Upper lobe of right lung (tissue), 1 donor: ENCODE data around the gene IL3. TPM values are rescaled to one million over a fixed set of nuclear protein-coding genes. Genes with fewer than 3 reads are reported as not detected.

ENCODE experiments used
- ATAC-seq: fragments of 200-7000 bp; cut with Tn5 transposase; one replicate; pipeline ENCODE4 v1.9.1; 2020; ENCODE audit warnings: mild to moderate bottlenecking, moderate library complexity
- DNase-seq: peaks from one replicate; pipeline ENCODE4 v3.0.0-alpha.2; 2020
- H3K27ac ChIP-seq: fragments of 200-600 bp; one replicate; pipeline ENCODE4 v1.8.0; 2022
- H3K27me3 ChIP-seq: fragments of 200-600 bp; one replicate; pipeline ENCODE4 v1.8.0; 2022; ENCODE audit warnings: mild to moderate bottlenecking
- H3K36me3 ChIP-seq: fragments of 200-600 bp; one replicate; pipeline ENCODE4 v1.8.0; 2022
- H3K4me1 ChIP-seq: fragments of 200-600 bp; one replicate; pipeline ENCODE4 v1.8.0; 2022
- H3K4me3 ChIP-seq: fragments of 200-600 bp; one replicate; pipeline ENCODE4 v1.8.0; 2022; ENCODE audit warnings: mild to moderate bottlenecking
- H3K9me3 ChIP-seq: fragments of 200-600 bp; one replicate; pipeline ENCODE4 v1.8.0; 2022
- intact Hi-C: fragments of 100-400 bp; cut with DNase I; formaldehyde crosslinking; loops from one replicate; pipeline ENCODE4 v1.11.0; 2022
- total RNA-seq: library from RNA; stranded (reverse); fragmentation: NEBNext Ultra II Directional; extraction: Animal tissue kit (Norgen Biotek cat#: 25700); gene quantifications from one replicate; pipeline ENCODE4 v1.2.1, GENCODE V29; 2021
- TF ChIP-seq, protein P1 (sequence below): fragments of 200-600 bp; IDR thresholded peaks from one replicate; pipeline ENCODE4 v1.8.0; 2022; ENCODE audit warnings: antibody characterized with exemption
- donor health status: DM: no; HTN: yes; CAD: no; lungs with severe emphysema.

IL3 gene
- total RNA-seq, 1 donor from 2014 or later: not detected

DNA sequence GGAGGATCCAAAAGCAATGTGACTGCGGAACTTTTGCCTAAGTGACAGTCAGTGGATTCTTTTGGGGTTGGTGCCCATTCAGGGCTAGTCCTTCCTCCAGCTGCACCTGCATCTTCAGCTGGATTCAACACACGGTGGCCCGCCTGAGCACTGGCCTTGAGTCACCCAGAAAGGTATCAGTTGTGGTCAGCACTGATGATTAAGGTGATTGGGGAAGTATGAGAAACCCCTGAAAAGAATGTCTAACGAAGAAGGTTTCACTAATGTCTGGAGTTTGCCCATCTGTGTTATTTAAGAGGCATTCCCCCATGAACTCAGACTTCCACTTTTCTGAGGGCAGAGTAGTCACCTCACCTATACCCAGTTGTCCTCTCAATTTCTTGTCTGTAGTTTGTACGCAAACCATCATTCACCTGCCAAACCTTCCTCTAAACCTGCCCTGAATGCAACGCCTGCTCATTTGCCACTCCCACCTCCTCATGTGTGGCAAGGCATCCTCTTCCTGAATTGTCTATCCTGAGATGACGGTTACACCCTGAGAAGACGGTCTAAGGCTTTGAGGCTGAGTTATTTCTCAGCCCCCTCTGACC lies 40.3 kb downstream of the IL3 start:
- H3K9me3 ChIP-seq: no peaks in the 10 kb centered on the region
- intact Hi-C loops: no loop called here
- no peak overlapping the region for H3K4me3 ChIP-seq
- no peak overlapping the region for H3K27ac ChIP-seq
- H3K27me3 ChIP-seq: no peaks in the 10 kb centered on the region
- H3K36me3 ChIP-seq: no peaks in the 10 kb centered on the region
- DNase-seq (no peak), ATAC-seq (no peak)
- TF ChIP-seq, protein P1, sequence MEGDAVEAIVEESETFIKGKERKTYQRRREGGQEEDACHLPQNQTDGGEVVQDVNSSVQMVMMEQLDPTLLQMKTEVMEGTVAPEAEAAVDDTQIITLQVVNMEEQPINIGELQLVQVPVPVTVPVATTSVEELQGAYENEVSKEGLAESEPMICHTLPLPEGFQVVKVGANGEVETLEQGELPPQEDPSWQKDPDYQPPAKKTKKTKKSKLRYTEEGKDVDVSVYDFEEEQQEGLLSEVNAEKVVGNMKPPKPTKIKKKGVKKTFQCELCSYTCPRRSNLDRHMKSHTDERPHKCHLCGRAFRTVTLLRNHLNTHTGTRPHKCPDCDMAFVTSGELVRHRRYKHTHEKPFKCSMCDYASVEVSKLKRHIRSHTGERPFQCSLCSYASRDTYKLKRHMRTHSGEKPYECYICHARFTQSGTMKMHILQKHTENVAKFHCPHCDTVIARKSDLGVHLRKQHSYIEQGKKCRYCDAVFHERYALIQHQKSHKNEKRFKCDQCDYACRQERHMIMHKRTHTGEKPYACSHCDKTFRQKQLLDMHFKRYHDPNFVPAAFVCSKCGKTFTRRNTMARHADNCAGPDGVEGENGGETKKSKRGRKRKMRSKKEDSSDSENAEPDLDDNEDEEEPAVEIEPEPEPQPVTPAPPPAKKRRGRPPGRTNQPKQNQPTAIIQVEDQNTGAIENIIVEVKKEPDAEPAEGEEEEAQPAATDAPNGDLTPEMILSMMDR: no peak
- H3K4me1 ChIP-seq: peaks cover 19% of the 10 kb centered on the region

DNA sequence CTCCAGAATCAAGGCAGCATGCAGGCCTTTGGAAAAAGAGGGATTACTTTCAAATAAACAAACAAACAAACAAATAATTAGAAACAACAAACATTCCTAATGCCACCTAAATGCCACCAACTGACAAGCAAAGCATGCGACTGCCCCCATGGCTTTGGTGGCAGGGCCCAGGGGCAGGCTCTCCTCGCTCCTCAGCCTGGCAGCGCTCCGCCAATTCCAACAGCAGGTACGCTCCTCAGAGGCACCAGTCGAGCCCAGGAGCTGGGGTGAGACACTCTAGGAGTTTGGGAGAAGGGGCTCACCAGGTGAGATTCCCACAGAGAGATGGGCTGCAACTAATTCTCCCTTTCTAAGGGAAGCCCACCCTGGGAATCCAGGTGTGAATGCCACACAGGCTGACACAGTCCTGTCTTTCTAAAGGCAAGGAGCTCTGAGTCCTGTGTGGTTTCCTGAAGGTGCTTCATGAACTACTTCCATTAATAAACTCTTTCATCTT lies 41.0 kb downstream of the IL3 start:
- H3K4me1 ChIP-seq: peaks cover 18% of the 10 kb centered on the region
- DNase-seq (no peak), ATAC-seq (no peak)
- H3K4me3 ChIP-seq: no peak overlapping the region
- TF ChIP-seq, protein P1: no peak
- no peaks in the 10 kb centered on the region for H3K9me3 ChIP-seq
- intact Hi-C loops: no loop called here
- H3K27ac ChIP-seq: no peak overlapping the region
- no peaks in the 10 kb centered on the region for H3K36me3 ChIP-seq
- no peaks in the 10 kb centered on the region for H3K27me3 ChIP-seq

DNA sequence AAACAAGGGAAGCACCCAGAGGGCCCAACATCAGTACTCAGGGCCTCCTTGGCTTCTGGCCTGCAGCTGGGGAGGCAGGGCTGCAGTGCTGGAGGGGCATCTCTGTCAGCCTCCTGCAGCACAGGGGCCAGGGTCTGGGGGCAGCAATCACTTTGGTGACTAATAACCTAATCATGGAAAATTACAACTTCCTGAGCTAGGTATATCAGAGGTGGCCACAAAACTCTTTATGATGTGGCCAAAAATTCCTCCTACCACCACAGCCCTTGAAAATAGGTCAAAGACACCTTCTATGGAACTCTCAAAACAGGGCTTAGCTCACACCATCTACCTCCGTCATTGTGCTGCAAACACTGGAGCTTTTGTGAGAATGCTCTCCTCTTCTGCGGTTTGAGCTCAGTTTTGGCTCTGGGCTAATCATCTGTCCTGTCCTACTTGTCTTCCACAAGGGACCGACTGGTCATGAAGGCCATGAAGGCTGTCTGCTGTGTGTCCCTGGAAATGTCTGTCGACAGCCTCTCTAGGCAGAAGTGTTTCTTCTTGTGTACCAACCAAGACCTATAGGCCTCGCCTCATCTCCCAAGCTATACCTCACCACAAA lies 41.7 kb downstream of the IL3 start:
- no peaks in the 10 kb centered on the region for H3K9me3 ChIP-seq
- no peaks in the 10 kb centered on the region for H3K27me3 ChIP-seq
- TF ChIP-seq, protein P1: no peak
- H3K4me3 ChIP-seq: no peak overlapping the region
- peaks cover 18% of the 10 kb centered on the region for H3K4me1 ChIP-seq
- DNase-seq: no peak
- no peak overlapping the region for H3K27ac ChIP-seq
- ATAC-seq: no peak
- intact Hi-C loops: no loop called here
- H3K36me3 ChIP-seq: no peaks in the 10 kb centered on the region

DNA sequence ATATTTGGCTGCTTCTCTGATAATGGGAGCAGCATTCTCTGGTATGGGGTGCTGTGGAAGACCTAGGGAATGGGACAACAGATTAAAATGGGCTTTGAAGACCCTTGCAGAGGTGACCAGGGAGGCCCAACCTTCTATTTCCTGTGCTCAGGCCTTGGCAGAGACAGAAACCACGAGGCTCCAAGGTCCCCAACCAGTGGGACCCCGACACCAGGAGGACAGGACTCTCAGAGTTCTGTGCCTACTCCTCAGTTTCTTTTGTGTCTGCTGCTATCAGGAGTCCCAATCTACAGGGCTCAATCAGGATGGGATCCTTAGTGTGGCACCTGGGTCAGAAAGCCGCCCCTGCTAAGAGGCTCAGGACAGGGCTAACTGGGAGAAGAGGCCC lies 42.5 kb downstream of the IL3 start:
- Histone ChIP-seq H3K36me3 (no peaks in the 10 kb centered on the region), H3K27me3 (no peaks in the 10 kb centered on the region), H3K4me1 (peaks cover 18% of the 10 kb centered on the region), H3K4me3 (no peak overlapping the region), H3K27ac (peak overlapping the region; percentile 76), H3K9me3 (no peaks in the 10 kb centered on the region)
- DNase-seq (no peak), ATAC-seq (no peak)
- TF ChIP-seq, protein P1: no peak
- intact Hi-C loops: no loop called here

DNA sequence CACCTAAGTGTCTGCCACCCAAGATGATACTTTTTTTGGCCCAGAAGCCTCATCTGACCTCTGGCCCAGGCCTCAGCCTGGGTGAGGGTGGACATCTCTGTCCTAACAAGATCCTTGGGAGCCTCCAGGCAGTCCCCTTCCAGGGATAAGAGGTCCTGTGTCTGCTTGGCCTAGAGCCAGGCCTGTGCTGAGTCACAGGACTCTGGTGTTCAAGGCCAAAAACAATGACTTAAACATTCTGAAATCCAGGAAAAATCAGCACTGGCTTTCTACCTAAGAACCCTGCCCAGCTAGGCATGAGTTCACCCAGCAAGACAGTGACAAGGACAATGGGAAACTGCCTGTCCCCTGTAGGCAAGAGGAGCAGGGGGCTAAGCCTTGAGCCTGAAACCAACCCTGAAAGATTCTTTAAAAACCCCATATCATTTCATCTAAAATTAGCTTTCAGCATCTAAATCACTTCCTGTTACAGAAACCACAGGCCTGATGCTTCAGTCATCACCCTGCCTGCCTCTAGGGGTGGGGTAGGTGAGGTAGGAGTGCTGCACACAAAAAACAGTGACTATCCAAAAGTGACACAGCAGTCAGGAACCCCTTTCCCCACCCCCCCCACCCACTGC lies 43.0 kb downstream of the IL3 start:
- Histone ChIP-seq H3K4me1 (peaks cover 18% of the 10 kb centered on the region), H3K4me3 (no peak overlapping the region), H3K27ac (peak overlapping the region; percentile 76), H3K27me3 (no peaks in the 10 kb centered on the region), H3K9me3 (no peaks in the 10 kb centered on the region), H3K36me3 (no peaks in the 10 kb centered on the region)
- peak; percentile 79 for DNase-seq
- TF ChIP-seq, protein P1: no peak
- intact Hi-C loops: no loop called here
- ATAC-seq: peak; percentile 67
